Lower leg skin (tissue), 4 donors: ENCODE results near the gene PSMB3. TPM values are rescaled to one million over a fixed set of nuclear protein-coding genes. Genes with fewer than 3 reads are reported as not detected.

Experiments used
- DNase-seq, 2 donors: peaks; one replicate each; pipeline ENCODE4 v3.0.0-alpha.2; 2019; ENCODE audit warnings: low spot score in 2 of 2
- H3K4me3 ChIP-seq: fragments of 200-600 bp; sonication (generic); 2 replicates; pipeline ENCODE4 v1.5.1; 2017; ENCODE audit warnings: mild to moderate bottlenecking, low read depth; ENCODE audit not compliant: poor library complexity, severe bottlenecking
- CTCF ChIP-seq, 3 donors: fragments of 450-650 bp; IDR thresholded peaks; one replicate each; pipeline ENCODE4 v1.5.1; 2016; ENCODE audit warnings: antibody characterized with exemption in 3 of 3, mild to moderate bottlenecking in 3 of 3, moderate library complexity in 2 of 3
- POLR2A ChIP-seq, 2 donors: fragments of 450-650 bp; IDR thresholded peaks; one replicate each; pipeline ENCODE4 v1.6.1; 2016 to 2017; ENCODE audit warnings: antibody characterized with exemption in 2 of 2, mild to moderate bottlenecking in 1 of 2, moderate library complexity in 1 of 2
- WGBS, 2 donors: methylation state at CpG; one replicate each; pipeline ENCODE4 v1.1.5; 2018; 5-methylcytosine and 5-hydroxymethylcytosine counted together
- intact Hi-C: fragments of 100-400 bp; cut with DNase I; formaldehyde crosslinking; loops from one replicate; pipeline ENCODE4 v1.15.0; 2023; ENCODE audit warnings: low total_unique reads
- total RNA-seq, 4 donors: library from RNA; depleted of rRNA; stranded (reverse); fragments of >200 nt; gene quantifications; one replicate each; pipeline ENCODE4 v1.1.0, GENCODE V29; 2016

Gene PSMB3
- total RNA-seq, 4 donors from 2014 or later = 115 to 149 (median 139) TPM

- WGBS, 2 donors = 59 to 81% methylated on average over 8 of the region's 8 CpGs
- TF ChIP-seq CTCF (IDR thresholded peaks at IDR 0.05) = no peak
- TF ChIP-seq POLR2A (IDR thresholded peaks at IDR 0.05) = no peak
- no peak for DNase-seq
- H3K4me3 ChIP-seq = no peak overlapping the region
- intact Hi-C loops = loop anchor here (2.0 to 5.0 kb wide), 2 partner anchors 57 to 1816 kb away; partner anchors contain the start of gene EPOP
Measured at GRCh38 chr17:38731526-38732294, 20.8 kb upstream of the PSMB3 start.

GRCh38 chr17:38732376-38733281, 19.9 kb upstream of the PSMB3 start:
- H3K4me3 ChIP-seq = no peak overlapping the region
- WGBS, 2 donors = 66 to 72% methylated on average over 7 of the region's 7 CpGs
- TF ChIP-seq CTCF (IDR thresholded peaks at IDR 0.05) (no peak), POLR2A (IDR thresholded peaks at IDR 0.05) (no peak)
- DNase-seq = no peak
- intact Hi-C loops = loop anchor here (5.0 kb wide), 1 partner anchor 1815 kb away; no protein-coding TSS in a partner anchor

GRCh38 chr17:38733282-38733981, 19.1 kb upstream of the PSMB3 start:
- TF ChIP-seq POLR2A (IDR thresholded peaks at IDR 0.05) = no peak
- DNase-seq = no peak
- WGBS, 2 donors = 73 to 75% methylated on average over 9 of the region's 9 CpGs
- no peak overlapping the region for H3K4me3 ChIP-seq
- intact Hi-C loops = loop anchor here (5.0 kb wide), 1 partner anchor 1814 kb away; no protein-coding TSS in a partner anchor

- 72 to 73% methylated on average over 13 to 15 of the region's 15 CpGs for WGBS, 2 donors
- intact Hi-C loops = loop anchor here (2.0 to 5.0 kb wide), 2 partner anchors 53 to 1813 kb away; no protein-coding TSS in a partner anchor
Measured at GRCh38 chr17:38733982-38734973, 18.3 kb upstream of the PSMB3 start.

More at GRCh38 chr17:38733982-38734973, 18.3 kb upstream of the PSMB3 start:
- DNase-seq = no peak
- TF ChIP-seq CTCF (IDR thresholded peaks at IDR 0.05) (no peak), POLR2A (IDR thresholded peaks at IDR 0.05) (no peak)
- H3K4me3 ChIP-seq = no peak overlapping the region
